OCI-LY3 (cell line): ENCODE results near the gene RUNX2.

Source experiments
- H2AFZ ChIP-seq: fragments of 200-600, 300-600 bp; shearing (Covaris generic); 2 replicates; pipeline ENCODE4 v1.6.0; 2014; ENCODE audit warnings: antibody characterized with exemption, low read depth, low read length
- H3K27ac ChIP-seq: fragments of 200-600, 300-600 bp; sonication (generic); 2 replicates; pipeline ENCODE4 v1.5.1; 2014; ENCODE audit warnings: mild to moderate bottlenecking, low read length, moderate library complexity, mixed read lengths
- H3K27me3 ChIP-seq: fragments of 200-600, 300-600 bp; sonication (generic); 2 replicates; pipeline ENCODE4 v1.6.1; 2014; ENCODE audit warnings: low read depth, low read length, mixed read lengths
- H3K36me3 ChIP-seq: fragments of 200-600, 300-600 bp; sonication (generic); replicated peaks from 2 replicates; pipeline ENCODE3; 2014; ENCODE audit warnings: low read depth, low read length, mixed read lengths
- H3K4me1 ChIP-seq: fragments of 300-600, 200-600 bp; sonication (generic); 2 replicates; pipeline ENCODE4 v1.6.1; 2014; ENCODE audit warnings: low read length, mixed read lengths
- H3K4me2 ChIP-seq: fragments of 200-600, 300-600 bp; sonication (generic); 2 replicates; pipeline ENCODE4 v1.6.1; 2014; ENCODE audit warnings: low read length, mixed read lengths
- H3K4me3 ChIP-seq: fragments of 300-600, 200-600 bp; sonication (generic); 2 replicates; pipeline ENCODE4 v1.5.1; 2014; ENCODE audit warnings: antibody characterized with exemption, mild to moderate bottlenecking, low read length, moderate library complexity
- H3K79me2 ChIP-seq: fragments of 300-600, 200-600 bp; shearing (Covaris generic); 2 replicates; pipeline ENCODE4 v1.6.1; 2014; ENCODE audit warnings: mild to moderate bottlenecking, low read length, mixed read lengths
- H3K9ac ChIP-seq: fragments of 300-600, 200-600 bp; shearing (Covaris generic); 2 replicates; pipeline ENCODE4 v1.6.0; 2014; ENCODE audit warnings: mild to moderate bottlenecking, low read length, moderate library complexity
- H3K9me3 ChIP-seq: fragments of 200-600, 300-600 bp; shearing (Covaris generic); 2 replicates; pipeline ENCODE4 v1.6.1; 2014; ENCODE audit warnings: low read length, mixed read lengths; ENCODE audit not compliant: insufficient read depth
- H4K20me1 ChIP-seq: fragments of 200-600, 300-600 bp; sonication (generic); 2 replicates; pipeline ENCODE4 v1.6.1; 2016; ENCODE audit warnings: low read length, mixed read lengths; ENCODE audit not compliant: insufficient read depth
- EZH2phosphoT487 ChIP-seq: fragments of 200-600 bp; shearing (Covaris generic); IDR thresholded peaks from 2 replicates; pipeline ENCODE4 v1.6.1; 2018; ENCODE audit warnings: antibody characterized with exemption, mixed run types, low read depth
- TF ChIP-seq, protein P1 (sequence below): fragments of 200-600, 300-600 bp; sonication (generic); IDR thresholded peaks from 2 replicates; pipeline ENCODE4 v1.5.1; 2014; ENCODE audit warnings: antibody characterized with exemption, low read length, low read depth

RUNX2 gene

DNA sequence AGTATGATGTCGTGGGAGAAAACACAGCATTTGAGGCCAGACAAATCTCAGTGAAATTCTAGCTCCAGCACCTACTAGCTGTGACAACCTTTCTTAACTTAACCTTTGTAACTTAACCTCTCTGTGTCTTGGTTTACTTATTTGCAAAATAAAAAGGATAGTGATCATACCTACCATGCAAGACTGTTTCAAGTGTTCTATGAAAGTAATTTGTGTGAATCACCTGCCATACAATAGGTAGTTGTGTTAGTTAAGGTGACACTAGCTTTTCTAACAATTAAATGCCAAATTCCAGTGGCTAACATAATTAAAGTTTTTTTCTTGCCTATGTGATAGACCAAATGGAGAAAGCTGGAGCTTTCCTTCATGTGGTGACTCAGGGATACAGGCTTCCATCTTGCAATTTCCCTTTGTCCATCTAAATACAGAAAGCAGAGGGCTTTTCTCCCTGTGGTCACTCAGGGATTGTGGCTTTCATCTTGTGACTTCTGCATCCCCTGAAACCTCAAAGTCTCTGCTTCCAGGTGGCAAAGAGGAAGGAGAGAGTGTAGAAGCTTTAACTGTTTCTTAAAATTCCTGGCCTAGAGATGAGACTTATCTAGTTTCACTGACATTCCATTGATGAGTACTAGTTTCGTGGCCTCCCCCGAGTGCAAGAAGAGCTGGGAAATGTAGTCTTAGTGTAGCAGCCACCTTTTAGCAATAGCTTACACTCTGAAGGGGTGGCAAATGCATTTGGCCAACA lies 376.1 kb downstream of the RUNX2 start:
- TF ChIP-seq EZH2phosphoT487, result no peak
- TF ChIP-seq, protein P1, sequence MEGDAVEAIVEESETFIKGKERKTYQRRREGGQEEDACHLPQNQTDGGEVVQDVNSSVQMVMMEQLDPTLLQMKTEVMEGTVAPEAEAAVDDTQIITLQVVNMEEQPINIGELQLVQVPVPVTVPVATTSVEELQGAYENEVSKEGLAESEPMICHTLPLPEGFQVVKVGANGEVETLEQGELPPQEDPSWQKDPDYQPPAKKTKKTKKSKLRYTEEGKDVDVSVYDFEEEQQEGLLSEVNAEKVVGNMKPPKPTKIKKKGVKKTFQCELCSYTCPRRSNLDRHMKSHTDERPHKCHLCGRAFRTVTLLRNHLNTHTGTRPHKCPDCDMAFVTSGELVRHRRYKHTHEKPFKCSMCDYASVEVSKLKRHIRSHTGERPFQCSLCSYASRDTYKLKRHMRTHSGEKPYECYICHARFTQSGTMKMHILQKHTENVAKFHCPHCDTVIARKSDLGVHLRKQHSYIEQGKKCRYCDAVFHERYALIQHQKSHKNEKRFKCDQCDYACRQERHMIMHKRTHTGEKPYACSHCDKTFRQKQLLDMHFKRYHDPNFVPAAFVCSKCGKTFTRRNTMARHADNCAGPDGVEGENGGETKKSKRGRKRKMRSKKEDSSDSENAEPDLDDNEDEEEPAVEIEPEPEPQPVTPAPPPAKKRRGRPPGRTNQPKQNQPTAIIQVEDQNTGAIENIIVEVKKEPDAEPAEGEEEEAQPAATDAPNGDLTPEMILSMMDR, result no peak
- no peak overlapping the region for H2AFZ ChIP-seq
- no peak overlapping the region for H3K4me2 ChIP-seq
- no peak overlapping the region for H3K4me3 ChIP-seq
- H3K9me3 ChIP-seq, result no peaks in the 10 kb centered on the region
- peaks cover 71% of the 10 kb centered on the region for H3K27me3 ChIP-seq
- no peaks in the 10 kb centered on the region for H3K79me2 ChIP-seq
- H3K9ac ChIP-seq, result no peak overlapping the region
- H3K4me1 ChIP-seq, result peaks cover 41% of the 10 kb centered on the region
- no peaks in the 10 kb centered on the region for H4K20me1 ChIP-seq
- peaks cover 3% of the 10 kb centered on the region for H3K36me3 ChIP-seq
- no peak overlapping the region for H3K27ac ChIP-seq

DNA sequence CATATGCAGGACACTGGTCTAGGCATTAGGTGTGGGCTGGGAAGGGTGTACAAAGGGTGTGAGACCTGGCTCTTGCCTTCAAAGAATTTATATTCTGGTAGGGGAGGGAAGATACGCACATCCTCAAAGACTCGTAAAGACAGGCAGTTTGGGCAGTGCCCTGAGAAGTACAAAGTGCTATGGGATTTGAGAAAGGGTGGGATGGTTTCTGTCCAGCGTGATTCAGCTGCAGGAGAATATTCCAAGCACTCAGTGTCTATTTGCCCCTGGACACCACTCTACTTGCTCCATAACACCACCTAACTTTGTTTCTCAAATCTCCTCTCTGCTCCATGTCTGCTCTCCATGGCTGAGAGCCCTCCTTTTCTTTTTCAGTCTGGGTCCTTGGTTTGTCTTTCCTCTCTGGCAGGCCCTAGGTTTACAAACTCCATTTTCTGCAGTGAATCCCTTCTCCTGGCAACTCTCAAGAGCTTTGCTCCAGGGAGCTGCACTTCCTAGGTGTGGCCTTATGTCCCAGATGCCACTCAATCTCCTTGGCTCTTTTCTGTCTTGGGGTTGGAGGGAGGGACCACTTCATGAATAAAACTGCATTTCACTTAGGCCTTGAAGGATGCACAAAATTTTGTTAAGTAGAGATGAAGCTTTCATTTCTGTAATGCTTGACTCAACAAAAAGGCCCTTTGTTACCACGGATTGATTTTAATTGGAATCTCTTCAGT lies 377.2 kb downstream of the RUNX2 start:
- H3K4me2 ChIP-seq, result peak overlapping the region; percentile 72; the same call in 1 of the 2 replicates

DNA sequence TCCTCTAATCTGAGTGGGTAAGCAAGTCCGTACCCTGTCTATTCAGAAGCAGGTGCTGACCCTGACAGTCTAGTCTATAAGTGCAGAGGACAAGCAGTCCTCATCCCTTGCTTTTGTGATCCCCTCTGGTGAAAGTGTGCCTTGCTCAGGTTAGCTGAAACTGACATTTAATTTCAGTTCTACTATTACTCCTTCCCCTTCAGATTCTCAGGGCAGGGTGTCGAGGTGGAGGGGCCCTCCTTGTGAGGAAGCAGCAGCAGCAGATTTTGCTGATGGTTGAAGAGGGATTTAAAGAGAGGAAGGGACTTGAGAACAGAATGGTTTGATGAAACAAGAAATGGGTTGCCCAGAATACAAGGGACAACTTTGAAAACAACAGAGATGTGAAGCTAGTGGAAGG lies 378.2 kb downstream of the RUNX2 start:
- Histone ChIP-seq H3K9ac (no peak overlapping the region; the same call in 1 of the 2 replicates), H3K36me3 (peaks cover 3% of the 10 kb centered on the region), H3K9me3 (no peaks in the 10 kb centered on the region), H2AFZ (no peak overlapping the region), H3K4me2 (peak overlapping the region; percentile 72), H3K4me1 (peaks cover 62% of the 10 kb centered on the region), H3K4me3 (peak overlapping the region; percentile 32), H3K27me3 (peaks cover 57% of the 10 kb centered on the region), H4K20me1 (no peaks in the 10 kb centered on the region), H3K79me2 (no peaks in the 10 kb centered on the region), H3K27ac (peak overlapping the region; percentile 22; the same call in 1 of the 2 replicates)
- TF ChIP-seq EZH2phosphoT487, result no peak
- TF ChIP-seq, protein P1, result no peak

More for the DNA sequence above, 377.2 kb downstream of the RUNX2 start:
- Histone ChIP-seq H3K9me3 (no peaks in the 10 kb centered on the region), H2AFZ (no peak overlapping the region), H3K4me3 (no peak overlapping the region), H3K79me2 (no peaks in the 10 kb centered on the region), H3K27ac (no peak overlapping the region), H3K36me3 (peaks cover 3% of the 10 kb centered on the region), H3K4me1 (peaks cover 52% of the 10 kb centered on the region), H3K9ac (no peak overlapping the region), H4K20me1 (no peaks in the 10 kb centered on the region), H3K27me3 (peaks cover 61% of the 10 kb centered on the region)
- TF ChIP-seq, protein P1, result no peak

DNA sequence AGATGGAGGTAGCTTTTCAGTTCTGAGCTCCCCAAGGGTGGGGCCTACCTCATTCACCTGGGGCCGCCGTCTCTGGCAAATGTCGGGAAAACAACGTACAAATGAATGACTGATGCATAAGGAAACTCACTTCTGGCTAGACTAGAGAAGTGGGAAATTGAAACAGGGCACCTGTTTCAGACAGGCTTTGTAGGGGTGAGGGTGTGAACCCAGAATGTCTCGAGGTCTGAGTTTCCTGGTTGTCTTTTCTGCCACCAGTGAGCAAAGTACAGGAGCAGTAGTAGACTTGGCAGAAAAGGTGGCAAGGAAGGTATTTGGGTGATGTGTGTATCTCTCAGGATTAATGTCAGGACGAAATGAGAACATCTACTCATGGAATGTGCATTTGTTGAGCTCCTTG lies 379.0 kb downstream of the RUNX2 start:
- TF ChIP-seq EZH2phosphoT487, result no peak
- TF ChIP-seq, protein P1, result no peak
- H3K4me2 ChIP-seq, result peak overlapping the region; percentile 72

More for the DNA sequence above, 379.0 kb downstream of the RUNX2 start:
- no peak overlapping the region for H2AFZ ChIP-seq
- no peaks in the 10 kb centered on the region for H3K79me2 ChIP-seq
- H3K4me3 ChIP-seq, result peak overlapping the region; percentile 32
- H3K9me3 ChIP-seq, result no peaks in the 10 kb centered on the region
- peaks cover 3% of the 10 kb centered on the region for H3K36me3 ChIP-seq
- H3K4me1 ChIP-seq, result peaks cover 64% of the 10 kb centered on the region
- peak overlapping the region; percentile 9; the same call in 1 of the 2 replicates for H3K27ac ChIP-seq
- H4K20me1 ChIP-seq, result no peaks in the 10 kb centered on the region
- H3K27me3 ChIP-seq, result peaks cover 60% of the 10 kb centered on the region
- H3K9ac ChIP-seq, result no peak overlapping the region; the same call in 1 of the 2 replicates
